HepG2 (cell line): Measurements from ENCODE around the gene SLC4A7. TPM values are rescaled to one million over a fixed set of nuclear protein-coding genes. Genes with fewer than 3 reads are reported as not detected.

Experiments used
- ATAC-seq: fragments of 200-7000 bp; cut with Tn5 transposase; 3 replicates; pipeline ENCODE4 v1.9.1; 2020; ENCODE audit warnings: mild to moderate bottlenecking, moderate library complexity
- BruUV-seq: library from RNA; stranded (reverse); fragments of 400-500 nt; replicated peaks from 2 replicates; lab custom pipeline; 2021; lab: Mats Ljungman, UMichigan
- CTCF ChIA-PET: fragments of 300-600 bp; formaldehyde crosslinking; extraction: SDS; loops from one replicate; lab custom pipeline; 2021; ENCODE audit warnings: low total read pairs, inconsistent platforms, low intra/inter-chr PET ratio; lab: Yijun Ruan, JAX
- POLR2A ChIA-PET: fragments of 350-600 bp; sonication (Branson Sonifier 250); formaldehyde crosslinking; loops from one replicate; lab custom pipeline; 2020; ENCODE audit warnings: antibody characterized with exemption, inconsistent platforms; lab: Yijun Ruan, JAX
- DNase-seq: peaks from one replicate; pipeline ENCODE4 v3.0.0-alpha.2; 2015; ENCODE audit warnings: low spot score
- FAIRE-seq: peaks from 3 replicates; lab custom pipeline; 2011; peaks lifted over from hg19 to GRCh38; lab: Jason Lieb, UNC
- H2AFZ ChIP-seq: one replicate; pipeline ENCODE4 v1.6.1; 2011; ENCODE audit warnings: low read length, inconsistent platforms
- H3K27ac ChIP-seq: fragments of 300-600 bp; 3 replicates; pipeline ENCODE4 v1.8.0; 2011; ENCODE audit warnings: mixed run types, mild to moderate bottlenecking, mixed read lengths, low read length, inconsistent platforms; ENCODE audit not compliant: insufficient read depth; ENCODE audit errors: extremely low read length
- H3K27me3 ChIP-seq, 2 experiments: fragments of 200-600 bp in 1 of 2; 2 replicates in 1 of 2; 3 replicates in 1 of 2; pipeline versions ENCODE4 v1.6.0 to v1.8.0; 2011; ENCODE audit warnings: low read length in 2 of 2, mild to moderate bottlenecking in 2 of 2, moderate library complexity in 2 of 2, inconsistent platforms in 1 of 2; ENCODE audit not compliant: insufficient read depth in 2 of 2, control insufficient read depth in 1 of 2
- H3K36me3 ChIP-seq, 2 experiments: fragments of 200-600 bp in 1 of 2; replicated peaks in 1 of 2; 2 replicates in 1 of 2; 3 replicates in 1 of 2; pipeline versions ENCODE4 v1.5.1 to v1.8.0; 2011; ENCODE audit warnings: low read length in 2 of 2, inconsistent platforms in 1 of 2; ENCODE audit not compliant: insufficient read depth in 2 of 2, control insufficient read depth in 1 of 2
- H3K4me1 ChIP-seq: 2 replicates; pipeline ENCODE4 v1.5.1; 2012; ENCODE audit warnings: low read length, inconsistent platforms; ENCODE audit not compliant: insufficient read depth
- H3K4me2 ChIP-seq: 2 replicates; pipeline ENCODE4 v1.6.0; 2011; ENCODE audit warnings: low read depth, low read length, inconsistent platforms
- H3K4me3 ChIP-seq, 3 experiments: fragments of 200-600 bp in 1 of 3; sonication (generic), shearing (Covaris generic) in 1 of 3; replicated peaks in 1 of 3; 2 replicates each; pipeline ENCODE4 v1.5.1; 2011 to 2016; ENCODE audit warnings: low read length in 3 of 3, inconsistent platforms in 2 of 3, low read depth in 2 of 3, mild to moderate bottlenecking in 2 of 3, control low read depth in 1 of 3, mixed read lengths in 1 of 3; ENCODE audit not compliant: insufficient read depth in 1 of 3
- H3K79me2 ChIP-seq: one replicate; pipeline ENCODE4 v1.6.1; 2011; ENCODE audit warnings: low read length, inconsistent platforms; ENCODE audit not compliant: insufficient read depth
- H3K9ac ChIP-seq: 2 replicates; pipeline ENCODE4 v1.6.0; 2011; ENCODE audit warnings: mild to moderate bottlenecking, low read depth, low read length, inconsistent platforms; ENCODE audit not compliant: insufficient read depth
- H3K9me3 ChIP-seq: 2 replicates; pipeline ENCODE4 v1.5.1; 2012; ENCODE audit warnings: mild to moderate bottlenecking, low read length
- H4K20me1 ChIP-seq: 2 replicates; pipeline ENCODE4 v1.6.0; 2011; ENCODE audit warnings: inconsistent platforms, mild to moderate bottlenecking, low read length, moderate library complexity; ENCODE audit not compliant: insufficient read depth
- CREM ChIP-seq, 2 experiments: sonication (generic) in 1 of 2; formaldehyde crosslinking in 1 of 2; IDR thresholded peaks; 2 replicates each; pipeline versions ENCODE4 v1.4.0 to v1.6.1; 2016 to 2020; ENCODE audit warnings: antibody characterized with exemption in 1 of 2, mild to moderate bottlenecking in 1 of 2, missing genetic modification reagents in 1 of 2
- IRF2 ChIP-seq: IDR thresholded peaks from 2 replicates; pipeline ENCODE4 v1.6.1; 2018; ENCODE audit warnings: missing genetic modification reagents, missing compliant biosample characterization
- KDM5A ChIP-seq: fragments of 200-600 bp; sonication (generic); IDR thresholded peaks from 2 replicates; pipeline ENCODE4 v1.7.0; 2018; ENCODE audit warnings: antibody characterized with exemption, mild to moderate bottlenecking, low read length, borderline replicate concordance
- KLF12 ChIP-seq: sonication (generic); formaldehyde crosslinking; IDR thresholded peaks from 2 replicates; pipeline ENCODE4 v1.4.0; 2020; ENCODE audit warnings: missing genetic modification reagents, borderline replicate concordance
- NCOA1 ChIP-seq: sonication (generic); formaldehyde crosslinking; IDR thresholded peaks from 2 replicates; pipeline ENCODE4 v1.9.0; 2021; ENCODE audit warnings: missing genetic modification reagents
- NKX3-1 ChIP-seq: sonication (generic); formaldehyde crosslinking; IDR thresholded peaks from 2 replicates; pipeline ENCODE4 v1.5.0; 2020; ENCODE audit warnings: missing genetic modification reagents
- RXRA ChIP-seq: sonication (generic); formaldehyde crosslinking; IDR thresholded peaks from 2 replicates; pipeline ENCODE4 v1.5.1; 2020; ENCODE audit warnings: missing genetic modification reagents
- SOX5 ChIP-seq: IDR thresholded peaks from 2 replicates; pipeline ENCODE4 v1.6.1; 2016; ENCODE audit warnings: borderline replicate concordance
- STAT5B ChIP-seq: sonication (generic); formaldehyde crosslinking; IDR thresholded peaks from 2 replicates; pipeline ENCODE4 v1.4.0; 2020; ENCODE audit warnings: missing genetic modification reagents
- YEATS2 ChIP-seq: sonication (generic); formaldehyde crosslinking; IDR thresholded peaks from 2 replicates; pipeline ENCODE4 v1.4.0; 2020; ENCODE audit warnings: missing genetic modification reagents, borderline replicate concordance
- ZFP36 ChIP-seq: fragments of 150-350 bp; IDR thresholded peaks from 2 replicates; pipeline ENCODE4 v1.6.1; 2018; ENCODE audit warnings: borderline replicate concordance, low read length, low read depth; ENCODE audit not compliant: partially characterized antibody
- ZNF329 ChIP-seq: sonication (generic); formaldehyde crosslinking; IDR thresholded peaks from 2 replicates; pipeline ENCODE4 v1.9.0; 2021; ENCODE audit warnings: low read depth, mild to moderate bottlenecking, missing genetic modification reagents
- ZNF703 ChIP-seq: sonication (generic); formaldehyde crosslinking; IDR thresholded peaks from 2 replicates; pipeline ENCODE4 v1.5.1; 2020; ENCODE audit warnings: missing genetic modification reagents, mild to moderate bottlenecking, moderate library complexity, borderline replicate concordance
- ZSCAN20 ChIP-seq: sonication (generic); formaldehyde crosslinking; IDR thresholded peaks from 2 replicates; pipeline ENCODE4 v1.4.0; 2020; ENCODE audit warnings: missing genetic modification reagents, mild to moderate bottlenecking, borderline replicate concordance
- in situ Hi-C: cut with HindIII; loops from 2 replicates; pipeline ENCODE4 v1.10.0; 2017; ENCODE audit warnings: low pct_unique_long_range_greater_than_20kb; ENCODE audit not compliant: extremely low pct_ligation_motif_present
- intact Hi-C: fragments of 100-400 bp; cut with micrococcal nuclease; formaldehyde crosslinking; loops from one replicate; pipeline ENCODE4 v1.10.0; 2022; ENCODE audit not compliant: unreplicated experiment
- polyA plus RNA-seq, 8 experiments: library from polyadenylated mRNA; depleted of rRNA in 3 of 8; stranded (reverse) in 7 of 8; unstranded in 1 of 8; fragments of >200 nt; fragmentation: Illumina TruSeq in 4 of 8; extraction: Trizol in 4 of 8; gene quantifications; 2 replicates each; pipeline versions ENCODE4 v1.2.1 to v1.2.3, GENCODE V29; 2011 to 2016; ENCODE audit warnings: low read depth in 4 of 8, missing spikeins in 1 of 8, mixed read lengths in 1 of 8; ENCODE audit not compliant: insufficient read depth in 1 of 8
- total RNA-seq, 5 experiments: library from RNA; depleted of rRNA; stranded (reverse); fragments of >200 nt; fragmentation: Illumina TruSeq; extraction: Trizol; gene quantifications; 2 replicates each; pipeline ENCODE4 v1.2.3, GENCODE V29; 2016; ENCODE audit warnings: low read depth in 1 of 5
- TF ChIP-seq, protein P1 (sequence below): sonication (generic); formaldehyde crosslinking; IDR thresholded peaks from 2 replicates; pipeline ENCODE4 v1.8.1; 2023; ENCODE audit warnings: mild to moderate bottlenecking, missing genetic modification reagents
- TF ChIP-seq, protein P2 (sequence below): sonication (generic); formaldehyde crosslinking; IDR thresholded peaks from 2 replicates; pipeline ENCODE4 v1.8.1; 2023; ENCODE audit warnings: mild to moderate bottlenecking, inconsistent platforms, moderate library complexity, missing genetic modification reagents, borderline replicate concordance

Gene SLC4A7
- total and polyA plus RNA-seq, 2 of the 13 experiments (the other 11 are each of a cell fraction or from before 2014, with no cell fraction given) = 16.4 to 43.8 TPM

DNA sequence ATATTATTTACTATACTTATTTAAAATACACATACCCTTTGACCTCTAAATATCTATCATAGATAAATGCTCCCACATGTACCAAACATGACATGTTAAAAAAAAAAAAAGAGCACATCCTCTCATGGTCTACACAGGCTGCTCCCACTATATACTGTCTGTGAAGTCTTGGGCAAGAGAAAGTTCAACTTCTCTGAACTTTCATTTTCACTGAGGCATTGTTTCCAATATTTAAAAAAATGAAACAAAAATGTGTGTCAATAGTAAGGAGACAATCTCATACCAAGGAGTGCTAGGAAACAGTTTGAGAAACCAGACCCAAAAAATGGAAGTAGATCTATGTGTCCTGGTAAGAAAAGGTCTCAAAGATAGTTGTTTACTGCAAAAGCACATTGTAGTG, 29.3 kb downstream of the SLC4A7 start:
- ChIA-PET POLR2A (no interaction called here), CTCF (no interaction called here)
- H3K27me3 ChIP-seq = no peaks in the 10 kb centered on the region
- FAIRE-seq = no peak
- H3K9ac ChIP-seq = no peak overlapping the region
- H3K36me3 ChIP-seq = no peaks in the 10 kb centered on the region; a peak in 1 of 5 replicates
- 0 out of 2 replicates have a peak, but pooled peaks cover 3% of the 10 kb centered on the region for H4K20me1 ChIP-seq
- no peak overlapping the region for H2AFZ ChIP-seq
- H3K27ac ChIP-seq = peak overlapping the region; percentile 44
- peak; percentile 78 for ATAC-seq
- in situ Hi-C loops (loop anchor here (25.0 kb wide), 1 partner anchor 318 kb away; no protein-coding TSS in a partner anchor), intact Hi-C loops (no loop called here)
- peak; percentile 61 for DNase-seq
- 0 out of 2 replicates have a peak overlapping the region, but pooled peaks have one; percentile 15 for H3K4me2 ChIP-seq
- BruUV-seq = no TSS peak
- peaks cover 66% of the 10 kb centered on the region for H3K4me1 ChIP-seq
- H3K79me2 ChIP-seq = peaks cover 61% of the 10 kb centered on the region
- H3K4me3 ChIP-seq = no peak overlapping the region
- no peaks in the 10 kb centered on the region for H3K9me3 ChIP-seq
- TF ChIP-seq IRF2 (CRISPR knock-in tag) (peak; percentile 75; the same call in 1 of the 2 replicates), ZFP36 (no peak), KLF12 (CRISPR knock-in tag) (no peak), KDM5A (no peak), NKX3-1 (CRISPR knock-in tag) (no peak), SOX5 (CRISPR knock-in tag) (peak; percentile 79), STAT5B (CRISPR knock-in tag) (no peak), ZNF329 (CRISPR knock-in tag) (no peak), YEATS2 (CRISPR knock-in tag) (no peak), CREM (IDR thresholded peaks at IDR 0.05) (no peak), CREM (CRISPR knock-in tag; IDR thresholded peaks at IDR 0.05) (no peak), RXRA (CRISPR knock-in tag) (no peak), ZSCAN20 (CRISPR knock-in tag) (no peak), ZNF703 (no peak), NCOA1 (no peak)
- TF ChIP-seq, protein P1, sequence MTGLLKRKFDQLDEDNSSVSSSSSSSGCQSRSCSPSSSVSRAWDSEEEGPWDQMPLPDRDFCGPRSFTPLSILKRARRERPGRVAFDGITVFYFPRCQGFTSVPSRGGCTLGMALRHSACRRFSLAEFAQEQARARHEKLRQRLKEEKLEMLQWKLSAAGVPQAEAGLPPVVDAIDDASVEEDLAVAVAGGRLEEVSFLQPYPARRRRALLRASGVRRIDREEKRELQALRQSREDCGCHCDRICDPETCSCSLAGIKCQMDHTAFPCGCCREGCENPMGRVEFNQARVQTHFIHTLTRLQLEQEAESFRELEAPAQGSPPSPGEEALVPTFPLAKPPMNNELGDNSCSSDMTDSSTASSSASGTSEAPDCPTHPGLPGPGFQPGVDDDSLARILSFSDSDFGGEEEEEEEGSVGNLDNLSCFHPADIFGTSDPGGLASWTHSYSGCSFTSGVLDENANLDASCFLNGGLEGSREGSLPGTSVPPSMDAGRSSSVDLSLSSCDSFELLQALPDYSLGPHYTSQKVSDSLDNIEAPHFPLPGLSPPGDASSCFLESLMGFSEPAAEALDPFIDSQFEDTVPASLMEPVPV (CRISPR knock-in tag) = no peak
- TF ChIP-seq, protein P2, sequence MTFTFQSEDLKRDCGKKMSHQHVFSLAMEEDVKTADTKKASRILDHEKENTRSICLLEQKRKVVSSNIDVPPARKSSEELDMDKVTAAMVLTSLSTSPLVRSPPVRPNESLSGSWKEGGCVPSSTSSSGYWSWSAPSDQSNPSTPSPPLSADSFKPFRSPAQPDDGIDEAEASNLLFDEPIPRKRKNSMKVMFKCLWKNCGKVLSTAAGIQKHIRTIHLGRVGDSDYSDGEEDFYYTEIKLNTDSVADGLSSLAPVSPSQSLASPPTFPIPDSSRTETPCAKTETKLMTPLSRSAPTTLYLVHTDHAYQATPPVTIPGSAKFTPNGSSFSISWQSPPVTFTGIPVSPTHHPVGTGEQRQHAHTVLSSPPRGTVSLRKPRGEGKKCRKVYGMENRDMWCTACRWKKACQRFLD (CRISPR knock-in tag) = no peak
